HEK293 (cell line): Measurements from ENCODE around the gene PRPF6.

ENCODE experiments used
- BCL11A ChIP-seq: fragments of 450-650 bp; formaldehyde crosslinking; IDR thresholded peaks from 2 replicates; pipeline ENCODE4 v1.5.1; 2016; ENCODE audit warnings: low read depth, missing biosample characterization, missing genetic modification characterization
- EGR2 ChIP-seq: fragments of 450-650 bp; formaldehyde crosslinking; IDR thresholded peaks from 2 replicates; pipeline ENCODE4 v1.5.1; 2016; ENCODE audit warnings: low read depth, missing biosample characterization, missing genetic modification characterization
- FEZF1 ChIP-seq: fragments of 450-650 bp; formaldehyde crosslinking; IDR thresholded peaks from 2 replicates; pipeline ENCODE4 v1.5.1; 2016; ENCODE audit warnings: missing biosample characterization, missing genetic modification characterization
- KLF9 ChIP-seq: fragments of 450-650 bp; formaldehyde crosslinking; IDR thresholded peaks from 2 replicates; pipeline ENCODE4 v1.5.1; 2016; ENCODE audit warnings: missing biosample characterization, missing genetic modification characterization, low read depth
- ZBTB17 ChIP-seq: fragments of 450-650 bp; formaldehyde crosslinking; IDR thresholded peaks from 2 replicates; pipeline ENCODE4 v1.5.1; 2016; ENCODE audit warnings: missing biosample characterization, missing genetic modification characterization
- ZEB2 ChIP-seq: fragments of 450-650 bp; formaldehyde crosslinking; IDR thresholded peaks from 2 replicates; pipeline ENCODE4 v1.5.1; 2016; ENCODE audit warnings: missing biosample characterization, missing genetic modification characterization
- ZIC2 ChIP-seq: fragments of 450-650 bp; formaldehyde crosslinking; IDR thresholded peaks from 2 replicates; pipeline ENCODE4 v1.5.1; 2016; ENCODE audit warnings: missing biosample characterization, missing genetic modification characterization
- ZNF121 ChIP-seq: fragments of 450-650 bp; formaldehyde crosslinking; IDR thresholded peaks from 2 replicates; pipeline ENCODE4 v1.5.1; 2016; ENCODE audit warnings: missing biosample characterization, missing genetic modification characterization
- ZNF132 ChIP-seq: fragments of 450-650 bp; formaldehyde crosslinking; IDR thresholded peaks from 2 replicates; pipeline ENCODE4 v1.5.1; 2017; ENCODE audit warnings: missing biosample characterization, missing genetic modification characterization, borderline replicate concordance
- ZNF138 ChIP-seq: fragments of 450-650 bp; formaldehyde crosslinking; IDR thresholded peaks from 2 replicates; pipeline ENCODE4 v1.5.1; 2016; ENCODE audit warnings: missing biosample characterization, missing genetic modification characterization, borderline replicate concordance
- ZNF19 ChIP-seq: fragments of 450-650 bp; formaldehyde crosslinking; IDR thresholded peaks from 2 replicates; pipeline ENCODE4; 2016; ENCODE audit warnings: missing biosample characterization, missing genetic modification characterization, low read depth
- ZNF23 ChIP-seq: fragments of 450-650 bp; formaldehyde crosslinking; IDR thresholded peaks from 2 replicates; pipeline ENCODE4 v1.5.1; 2016; ENCODE audit warnings: missing biosample characterization, missing genetic modification characterization, borderline replicate concordance
- ZNF311 ChIP-seq: fragments of 450-650 bp; formaldehyde crosslinking; IDR thresholded peaks from 2 replicates; pipeline ENCODE4 v1.5.1; 2017; ENCODE audit warnings: missing biosample characterization, missing genetic modification characterization, borderline replicate concordance
- ZNF426 ChIP-seq: fragments of 450-650 bp; formaldehyde crosslinking; IDR thresholded peaks from 2 replicates; pipeline ENCODE4 v1.5.1; 2017; ENCODE audit warnings: missing biosample characterization, missing genetic modification characterization, mild to moderate bottlenecking, inconsistent platforms, moderate library complexity
- ZNF48 ChIP-seq: fragments of 450-650 bp; formaldehyde crosslinking; IDR thresholded peaks from 2 replicates; pipeline ENCODE4 v1.5.1; 2016; ENCODE audit warnings: missing biosample characterization, missing genetic modification characterization
- ZNF561 ChIP-seq: fragments of 450-650 bp; IDR thresholded peaks from 2 replicates; pipeline ENCODE4 v1.5.1; 2018; ENCODE audit warnings: missing biosample characterization, missing genetic modification characterization, borderline replicate concordance
- ZNF600 ChIP-seq: fragments of 450-650 bp; formaldehyde crosslinking; IDR thresholded peaks from 2 replicates; pipeline ENCODE4 v1.5.1; 2016; ENCODE audit warnings: missing biosample characterization, missing genetic modification characterization
- ZNF623 ChIP-seq: fragments of 450-650 bp; formaldehyde crosslinking; IDR thresholded peaks from 2 replicates; pipeline ENCODE4 v1.5.1; 2016; ENCODE audit warnings: missing biosample characterization, missing genetic modification characterization
- ZNF660 ChIP-seq: fragments of 450-650 bp; IDR thresholded peaks from 2 replicates; pipeline ENCODE4 v1.5.1; 2018; ENCODE audit warnings: missing biosample characterization, mild to moderate bottlenecking, missing genetic modification characterization
- TF ChIP-seq, protein P1 (sequence below): fragments of 450-650 bp; formaldehyde crosslinking; conservative IDR thresholded peaks from 2 replicates; pipeline ENCODE4 v1.5.1; 2016; ENCODE audit warnings: low read depth, missing biosample characterization, missing genetic modification characterization
- TF ChIP-seq, protein P2 (sequence below): fragments of 450-650 bp; IDR thresholded peaks from 2 replicates; pipeline ENCODE4 v1.5.1; 2018; ENCODE audit warnings: missing biosample characterization, mild to moderate bottlenecking, missing genetic modification characterization
- TF ChIP-seq, protein P3 (sequence below): fragments of 450-650 bp; formaldehyde crosslinking; IDR thresholded peaks from 2 replicates; pipeline ENCODE4 v1.5.1; 2017; ENCODE audit warnings: missing biosample characterization, missing genetic modification characterization
- TF ChIP-seq, protein P4 (sequence below): fragments of 450-650 bp; formaldehyde crosslinking; IDR thresholded peaks from 2 replicates; pipeline ENCODE4 v1.5.1; 2017; ENCODE audit warnings: missing biosample characterization, missing genetic modification characterization
- TF ChIP-seq, protein P5 (sequence below): sonication (generic); formaldehyde crosslinking; IDR thresholded peaks from 2 replicates; pipeline ENCODE4 v1.8.1; 2022; ENCODE audit warnings: mild to moderate bottlenecking, moderate library complexity, missing genetic modification reagents
- TF ChIP-seq, protein P6 (sequence below): fragments of 450-650 bp; formaldehyde crosslinking; optimal IDR thresholded peaks from 2 replicates; pipeline ENCODE3; 2016; ENCODE audit warnings: missing biosample characterization, mild to moderate bottlenecking, missing genetic modification characterization

Gene PRPF6

DNA sequence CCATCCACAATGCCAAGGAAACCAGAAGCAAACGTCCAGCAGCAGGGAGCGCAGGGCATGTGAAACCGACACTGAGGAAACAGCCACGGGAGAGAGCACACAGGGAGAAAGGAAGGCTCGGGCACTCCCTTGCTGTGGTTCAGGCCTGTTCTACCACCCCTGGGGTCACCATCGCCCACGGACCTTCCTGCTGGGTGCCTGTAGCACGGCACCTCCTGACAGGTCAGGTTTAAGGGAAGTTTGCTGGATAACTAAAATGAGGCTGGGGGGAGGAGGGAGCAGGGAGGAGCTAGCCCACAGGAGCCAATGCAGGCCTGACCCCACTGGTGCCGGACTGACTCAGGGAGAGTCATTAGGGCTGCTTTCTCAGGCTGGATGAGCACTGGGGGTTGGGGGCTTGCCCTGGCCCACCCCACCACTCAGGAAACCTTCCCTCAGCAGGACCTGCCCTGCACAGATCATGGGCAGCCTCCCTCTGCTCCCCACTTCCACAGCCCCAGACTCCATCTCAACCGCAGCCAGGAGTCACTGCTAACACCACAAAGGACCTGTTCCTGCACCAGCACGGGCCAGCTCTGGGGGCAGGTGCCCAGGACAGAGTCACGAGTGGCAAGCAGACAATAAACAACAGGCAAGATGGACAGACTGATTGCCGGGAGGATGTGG, 27.0 kb upstream of the PRPF6 start (continued):
- TF ChIP-seq FEZF1 (tag by site-specific recombination) (no peak), ZNF19 (tag by site-specific recombination) (no peak), ZNF121 (tag by site-specific recombination) (no peak), ZEB2 (tag by site-specific recombination) (no peak), ZNF138 (no peak), ZNF23 (tag by site-specific recombination) (no peak), ZNF132 (tag by site-specific recombination) (no peak), ZNF311 (tag by site-specific recombination) (no peak), ZNF561 (no peak), ZNF623 (no peak), ZNF426 (tag by site-specific recombination) (no peak), KLF9 (tag by site-specific recombination) (no peak), EGR2 (tag by site-specific recombination) (no peak), BCL11A (tag by site-specific recombination) (no peak), ZNF48 (tag by site-specific recombination) (no peak), ZNF600 (tag by site-specific recombination) (peak; percentile 54; the same call in 1 of the 2 replicates), ZNF660 (tag by site-specific recombination) (no peak), ZBTB17 (tag by site-specific recombination) (no peak), ZIC2 (tag by site-specific recombination) (peak; percentile 68; the same call in 1 of the 2 replicates)
- TF ChIP-seq, protein P1, sequence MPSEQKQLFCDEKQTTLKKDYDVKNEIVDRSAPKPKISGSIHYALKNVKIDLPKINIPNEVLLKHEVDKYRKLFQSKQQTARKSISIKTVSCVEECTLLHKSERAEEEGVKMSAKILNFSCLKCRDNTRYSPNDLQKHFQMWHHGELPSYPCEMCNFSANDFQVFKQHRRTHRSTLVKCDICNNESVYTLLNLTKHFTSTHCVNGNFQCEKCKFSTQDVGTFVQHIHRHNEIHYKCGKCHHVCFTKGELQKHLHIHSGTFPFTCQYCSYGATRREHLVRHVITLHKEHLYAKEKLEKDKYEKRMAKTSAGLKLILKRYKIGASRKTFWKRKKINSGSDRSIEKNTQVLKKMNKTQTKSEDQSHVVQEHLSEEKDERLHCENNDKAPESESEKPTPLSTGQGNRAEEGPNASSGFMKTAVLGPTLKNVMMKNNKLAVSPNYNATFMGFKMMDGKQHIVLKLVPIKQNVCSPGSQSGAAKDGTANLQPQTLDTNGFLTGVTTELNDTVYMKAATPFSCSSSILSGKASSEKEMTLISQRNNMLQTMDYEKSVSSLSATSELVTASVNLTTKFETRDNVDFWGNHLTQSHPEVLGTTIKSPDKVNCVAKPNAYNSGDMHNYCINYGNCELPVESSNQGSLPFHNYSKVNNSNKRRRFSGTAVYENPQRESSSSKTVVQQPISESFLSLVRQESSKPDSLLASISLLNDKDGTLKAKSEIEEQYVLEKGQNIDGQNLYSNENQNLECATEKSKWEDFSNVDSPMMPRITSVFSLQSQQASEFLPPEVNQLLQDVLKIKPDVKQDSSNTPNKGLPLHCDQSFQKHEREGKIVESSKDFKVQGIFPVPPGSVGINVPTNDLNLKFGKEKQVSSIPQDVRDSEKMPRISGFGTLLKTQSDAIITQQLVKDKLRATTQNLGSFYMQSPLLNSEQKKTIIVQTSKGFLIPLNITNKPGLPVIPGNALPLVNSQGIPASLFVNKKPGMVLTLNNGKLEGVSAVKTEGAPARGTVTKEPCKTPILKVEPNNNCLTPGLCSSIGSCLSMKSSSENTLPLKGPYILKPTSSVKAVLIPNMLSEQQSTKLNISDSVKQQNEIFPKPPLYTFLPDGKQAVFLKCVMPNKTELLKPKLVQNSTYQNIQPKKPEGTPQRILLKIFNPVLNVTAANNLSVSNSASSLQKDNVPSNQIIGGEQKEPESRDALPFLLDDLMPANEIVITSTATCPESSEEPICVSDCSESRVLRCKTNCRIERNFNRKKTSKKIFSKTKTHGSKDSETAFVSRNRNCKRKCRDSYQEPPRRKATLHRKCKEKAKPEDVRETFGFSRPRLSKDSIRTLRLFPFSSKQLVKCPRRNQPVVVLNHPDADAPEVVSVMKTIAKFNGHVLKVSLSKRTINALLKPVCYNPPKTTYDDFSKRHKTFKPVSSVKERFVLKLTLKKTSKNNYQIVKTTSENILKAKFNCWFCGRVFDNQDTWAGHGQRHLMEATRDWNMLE (tag by site-specific recombination), result no peak
- TF ChIP-seq, protein P2, sequence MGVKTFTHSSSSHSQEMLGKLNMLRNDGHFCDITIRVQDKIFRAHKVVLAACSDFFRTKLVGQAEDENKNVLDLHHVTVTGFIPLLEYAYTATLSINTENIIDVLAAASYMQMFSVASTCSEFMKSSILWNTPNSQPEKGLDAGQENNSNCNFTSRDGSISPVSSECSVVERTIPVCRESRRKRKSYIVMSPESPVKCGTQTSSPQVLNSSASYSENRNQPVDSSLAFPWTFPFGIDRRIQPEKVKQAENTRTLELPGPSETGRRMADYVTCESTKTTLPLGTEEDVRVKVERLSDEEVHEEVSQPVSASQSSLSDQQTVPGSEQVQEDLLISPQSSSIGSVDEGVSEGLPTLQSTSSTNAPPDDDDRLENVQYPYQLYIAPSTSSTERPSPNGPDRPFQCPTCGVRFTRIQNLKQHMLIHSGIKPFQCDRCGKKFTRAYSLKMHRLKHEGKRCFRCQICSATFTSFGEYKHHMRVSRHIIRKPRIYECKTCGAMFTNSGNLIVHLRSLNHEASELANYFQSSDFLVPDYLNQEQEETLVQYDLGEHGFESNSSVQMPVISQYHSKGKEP, result no peak
- TF ChIP-seq, protein P3, sequence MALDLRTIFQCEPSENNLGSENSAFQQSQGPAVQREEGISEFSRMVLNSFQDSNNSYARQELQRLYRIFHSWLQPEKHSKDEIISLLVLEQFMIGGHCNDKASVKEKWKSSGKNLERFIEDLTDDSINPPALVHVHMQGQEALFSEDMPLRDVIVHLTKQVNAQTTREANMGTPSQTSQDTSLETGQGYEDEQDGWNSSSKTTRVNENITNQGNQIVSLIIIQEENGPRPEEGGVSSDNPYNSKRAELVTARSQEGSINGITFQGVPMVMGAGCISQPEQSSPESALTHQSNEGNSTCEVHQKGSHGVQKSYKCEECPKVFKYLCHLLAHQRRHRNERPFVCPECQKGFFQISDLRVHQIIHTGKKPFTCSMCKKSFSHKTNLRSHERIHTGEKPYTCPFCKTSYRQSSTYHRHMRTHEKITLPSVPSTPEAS, result no peak
- TF ChIP-seq, protein P4, sequence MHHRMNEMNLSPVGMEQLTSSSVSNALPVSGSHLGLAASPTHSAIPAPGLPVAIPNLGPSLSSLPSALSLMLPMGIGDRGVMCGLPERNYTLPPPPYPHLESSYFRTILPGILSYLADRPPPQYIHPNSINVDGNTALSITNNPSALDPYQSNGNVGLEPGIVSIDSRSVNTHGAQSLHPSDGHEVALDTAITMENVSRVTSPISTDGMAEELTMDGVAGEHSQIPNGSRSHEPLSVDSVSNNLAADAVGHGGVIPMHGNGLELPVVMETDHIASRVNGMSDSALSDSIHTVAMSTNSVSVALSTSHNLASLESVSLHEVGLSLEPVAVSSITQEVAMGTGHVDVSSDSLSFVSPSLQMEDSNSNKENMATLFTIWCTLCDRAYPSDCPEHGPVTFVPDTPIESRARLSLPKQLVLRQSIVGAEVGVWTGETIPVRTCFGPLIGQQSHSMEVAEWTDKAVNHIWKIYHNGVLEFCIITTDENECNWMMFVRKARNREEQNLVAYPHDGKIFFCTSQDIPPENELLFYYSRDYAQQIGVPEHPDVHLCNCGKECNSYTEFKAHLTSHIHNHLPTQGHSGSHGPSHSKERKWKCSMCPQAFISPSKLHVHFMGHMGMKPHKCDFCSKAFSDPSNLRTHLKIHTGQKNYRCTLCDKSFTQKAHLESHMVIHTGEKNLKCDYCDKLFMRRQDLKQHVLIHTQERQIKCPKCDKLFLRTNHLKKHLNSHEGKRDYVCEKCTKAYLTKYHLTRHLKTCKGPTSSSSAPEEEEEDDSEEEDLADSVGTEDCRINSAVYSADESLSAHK (tag by site-specific recombination), result peak; percentile 27; the same call in 1 of the 2 replicates
- TF ChIP-seq, protein P5, sequence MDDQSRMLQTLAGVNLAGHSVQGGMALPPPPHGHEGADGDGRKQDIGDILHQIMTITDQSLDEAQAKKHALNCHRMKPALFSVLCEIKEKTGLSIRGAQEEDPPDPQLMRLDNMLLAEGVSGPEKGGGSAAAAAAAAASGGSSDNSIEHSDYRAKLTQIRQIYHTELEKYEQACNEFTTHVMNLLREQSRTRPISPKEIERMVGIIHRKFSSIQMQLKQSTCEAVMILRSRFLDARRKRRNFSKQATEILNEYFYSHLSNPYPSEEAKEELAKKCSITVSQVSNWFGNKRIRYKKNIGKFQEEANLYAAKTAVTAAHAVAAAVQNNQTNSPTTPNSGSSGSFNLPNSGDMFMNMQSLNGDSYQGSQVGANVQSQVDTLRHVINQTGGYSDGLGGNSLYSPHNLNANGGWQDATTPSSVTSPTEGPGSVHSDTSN, result no peak
- TF ChIP-seq, protein P6, sequence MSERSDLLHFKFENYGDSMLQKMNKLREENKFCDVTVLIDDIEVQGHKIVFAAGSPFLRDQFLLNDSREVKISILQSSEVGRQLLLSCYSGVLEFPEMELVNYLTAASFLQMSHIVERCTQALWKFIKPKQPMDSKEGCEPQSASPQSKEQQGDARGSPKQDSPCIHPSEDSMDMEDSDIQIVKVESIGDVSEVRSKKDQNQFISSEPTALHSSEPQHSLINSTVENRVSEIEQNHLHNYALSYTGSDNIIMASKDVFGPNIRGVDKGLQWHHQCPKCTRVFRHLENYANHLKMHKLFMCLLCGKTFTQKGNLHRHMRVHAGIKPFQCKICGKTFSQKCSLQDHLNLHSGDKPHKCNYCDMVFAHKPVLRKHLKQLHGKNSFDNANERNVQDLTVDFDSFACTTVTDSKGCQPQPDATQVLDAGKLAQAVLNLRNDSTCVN (tag by site-specific recombination), result no peak
- TF ChIP-seq, all 188 proteins: peak for 4
